NK-92 (cell line): Measurements from ENCODE around the gene SLC26A5.
"Not testable (repeated sequence)": the region's sequence is repeated elsewhere in the genome, so short reads cannot be mapped to it uniquely, and the experiment has no call there.

Experiments used
- DNase-seq: peaks from one replicate; lab custom pipeline; 2025; ENCODE audit not compliant: unreplicated experiment; lab: John Stamatoyannopoulos, UW

Gene SLC26A5

GRCh38 chr7:103405789-103406613 lies 40.0 kb downstream of the SLC26A5 start:
- DNase-seq = not testable (repeated sequence)

DNA sequence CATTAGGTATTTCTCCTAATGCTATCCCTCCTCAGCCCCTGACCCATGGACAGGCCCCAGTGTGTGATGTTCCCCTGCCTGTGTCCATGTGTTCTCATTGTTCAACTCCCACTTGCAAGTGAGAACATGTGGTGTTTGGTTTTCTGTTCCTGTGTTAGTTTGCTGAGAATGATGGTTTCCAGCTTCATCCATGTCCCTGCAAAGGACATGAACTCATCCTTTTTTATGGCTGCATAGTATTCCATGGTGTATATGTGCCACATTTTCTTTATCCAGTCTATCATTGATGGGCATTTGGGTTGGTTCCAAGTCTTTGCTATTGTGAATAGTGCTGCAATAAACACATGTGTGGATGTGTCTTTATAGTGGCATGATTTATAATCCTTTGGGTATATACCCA lies 46.3 kb downstream of the SLC26A5 start:
- not testable (repeated sequence) for DNase-seq

DNA sequence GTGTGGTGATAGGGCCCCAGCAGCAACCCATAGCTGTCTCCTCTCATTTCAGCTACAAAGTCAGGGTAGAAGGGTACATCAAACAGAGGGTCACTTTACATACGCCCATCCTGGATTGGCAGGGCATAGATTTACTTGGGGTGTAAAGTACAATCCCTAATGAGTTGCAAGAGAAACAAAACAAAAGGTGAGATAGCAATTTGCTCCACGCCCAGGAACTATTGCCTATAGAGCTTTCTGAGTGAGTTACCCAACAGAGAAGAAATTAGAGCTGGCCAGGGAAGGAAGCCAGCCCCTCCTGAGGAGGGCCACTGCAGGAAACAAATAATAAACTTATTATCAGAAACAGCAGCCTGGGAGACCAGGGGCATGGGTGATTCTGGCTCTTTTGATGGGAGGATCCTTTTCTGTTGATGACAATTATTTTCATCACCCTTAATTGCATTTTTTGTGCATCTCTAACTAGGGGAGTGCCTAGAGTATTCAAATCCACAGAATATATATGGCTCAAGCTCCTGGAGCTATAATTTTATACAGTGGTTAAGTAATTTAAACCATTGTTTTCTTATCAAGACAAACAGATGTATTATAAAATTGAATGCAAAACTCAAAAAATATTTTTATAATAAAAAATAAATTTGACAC lies 47.4 kb downstream of the SLC26A5 start:
- DNase-seq = no peak

- no peak for DNase-seq
These were observed 49.5 kb downstream of the SLC26A5 start for GRCh38 chr7:103396471-103396870.

GRCh38 chr7:103395071-103395470 lies 50.9 kb downstream of the SLC26A5 start:
- DNase-seq = no peak

GRCh38 chr7:103394566-103394965 lies 51.4 kb downstream of the SLC26A5 start:
- DNase-seq = no peak

DNA sequence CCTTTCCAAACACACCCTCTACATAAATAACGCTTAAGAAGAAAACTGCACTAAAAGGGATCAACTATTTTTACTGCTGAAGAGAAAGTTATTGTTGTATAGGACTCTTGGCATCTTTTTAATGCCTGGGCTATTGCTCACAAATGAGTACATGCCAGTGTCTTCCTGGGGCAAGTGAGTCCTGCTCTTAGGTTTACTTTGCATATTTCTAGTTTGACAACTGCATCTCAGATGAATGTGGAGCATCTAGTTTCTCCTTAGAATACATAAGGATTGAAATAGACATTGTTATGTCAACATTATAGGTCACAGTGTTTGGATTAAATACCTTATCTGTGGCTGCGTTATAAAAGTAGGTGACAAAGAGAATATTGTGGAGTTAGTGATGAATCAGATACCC lies 54.0 kb downstream of the SLC26A5 start:
- DNase-seq = no peak

DNA sequence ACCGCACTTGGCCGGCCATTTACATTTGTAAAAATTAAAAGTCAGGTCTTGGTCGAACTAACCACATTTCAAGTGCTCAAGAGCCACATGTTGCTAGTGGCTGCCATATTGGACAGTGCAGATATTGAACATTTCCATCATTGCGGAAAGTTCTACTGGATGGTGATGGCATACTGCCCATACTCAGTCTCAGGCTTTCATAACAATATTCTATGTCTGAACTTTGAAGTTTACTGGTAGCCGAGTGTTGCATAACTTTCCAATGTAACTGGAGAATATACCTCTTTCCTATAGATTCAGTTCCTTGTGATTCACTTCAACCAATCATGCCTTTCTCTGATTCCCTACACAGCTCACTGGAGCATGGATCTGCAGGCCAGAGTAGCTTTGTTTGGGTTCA lies 54.9 kb downstream of the SLC26A5 start:
- DNase-seq = no peak

DNA sequence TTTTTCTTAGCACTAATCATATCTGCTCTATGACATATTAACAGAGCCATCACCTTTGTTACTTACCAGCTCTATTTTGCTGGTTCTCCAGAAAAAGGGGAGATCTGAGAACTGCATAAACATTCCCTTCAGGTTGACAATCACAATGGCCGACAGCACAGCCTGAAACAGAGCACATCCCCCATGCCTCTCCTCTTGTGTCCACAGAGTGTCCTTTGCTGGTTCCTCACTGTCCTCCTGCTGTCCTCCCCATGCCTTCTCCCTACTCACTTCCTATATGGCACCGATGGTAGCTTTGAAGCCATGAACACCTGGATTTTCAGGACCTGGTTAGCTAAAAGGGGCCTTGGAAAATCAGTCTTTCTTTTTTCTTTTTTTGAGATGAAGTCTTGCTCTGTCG lies 56.7 kb downstream of the SLC26A5 start:
- DNase-seq = no peak

GRCh38 chr7:103388469-103389140 lies 57.4 kb downstream of the SLC26A5 start:
- DNase-seq = no peak

DNA sequence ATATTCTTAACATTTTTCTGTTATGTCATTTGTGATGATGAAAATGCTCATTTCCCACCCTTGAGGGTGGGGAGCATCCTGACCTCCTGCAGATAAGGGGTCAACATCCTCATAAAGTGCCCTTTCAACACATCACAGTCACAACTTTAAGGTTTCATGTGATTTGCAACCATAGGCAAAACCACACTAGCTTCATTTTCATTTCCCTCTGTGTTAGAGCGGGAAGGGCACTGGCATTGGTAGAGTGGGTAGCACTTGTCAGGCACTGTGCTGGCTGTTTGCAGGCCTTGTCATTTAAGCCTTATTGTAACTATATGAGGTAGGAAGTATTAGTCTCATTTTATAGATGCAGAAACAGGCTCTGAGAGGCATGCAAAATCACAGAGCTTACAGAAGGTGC lies 58.8 kb downstream of the SLC26A5 start:
- no peak for DNase-seq

GRCh38 chr7:103382032-103382402 lies 64.0 kb downstream of the SLC26A5 start:
- DNase-seq = no peak

DNA sequence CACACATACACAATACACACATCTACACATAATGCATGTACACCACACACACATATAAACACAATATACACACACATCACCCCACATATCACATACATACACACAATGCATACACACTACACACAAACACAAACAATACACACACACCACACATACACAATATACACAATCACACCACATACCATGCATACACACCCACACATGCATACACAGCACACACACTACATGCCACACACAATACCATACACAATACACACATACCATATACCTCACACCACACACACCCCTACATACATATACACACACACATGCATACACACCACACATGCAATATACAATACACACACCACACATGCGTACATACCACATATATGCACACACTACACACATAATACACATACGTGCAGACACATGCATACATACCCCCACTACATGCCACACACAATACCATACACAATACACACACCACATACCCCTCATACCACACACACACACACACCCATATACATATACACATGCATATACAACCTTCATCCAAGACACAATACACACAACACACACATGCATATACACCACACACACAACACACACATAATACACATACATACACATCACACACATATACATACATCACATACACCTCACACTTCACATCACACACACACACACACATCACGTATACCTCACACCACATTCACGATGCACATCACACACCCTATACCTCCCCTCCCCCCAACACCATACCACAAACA lies 64.6 kb downstream of the SLC26A5 start:
- DNase-seq = no peak

GRCh38 chr7:103380395-103381191 lies 65.4 kb downstream of the SLC26A5 start:
- DNase-seq = no peak

GRCh38 chr7:103379270-103379975 lies 66.6 kb downstream of the SLC26A5 start:
- DNase-seq = no peak

DNA sequence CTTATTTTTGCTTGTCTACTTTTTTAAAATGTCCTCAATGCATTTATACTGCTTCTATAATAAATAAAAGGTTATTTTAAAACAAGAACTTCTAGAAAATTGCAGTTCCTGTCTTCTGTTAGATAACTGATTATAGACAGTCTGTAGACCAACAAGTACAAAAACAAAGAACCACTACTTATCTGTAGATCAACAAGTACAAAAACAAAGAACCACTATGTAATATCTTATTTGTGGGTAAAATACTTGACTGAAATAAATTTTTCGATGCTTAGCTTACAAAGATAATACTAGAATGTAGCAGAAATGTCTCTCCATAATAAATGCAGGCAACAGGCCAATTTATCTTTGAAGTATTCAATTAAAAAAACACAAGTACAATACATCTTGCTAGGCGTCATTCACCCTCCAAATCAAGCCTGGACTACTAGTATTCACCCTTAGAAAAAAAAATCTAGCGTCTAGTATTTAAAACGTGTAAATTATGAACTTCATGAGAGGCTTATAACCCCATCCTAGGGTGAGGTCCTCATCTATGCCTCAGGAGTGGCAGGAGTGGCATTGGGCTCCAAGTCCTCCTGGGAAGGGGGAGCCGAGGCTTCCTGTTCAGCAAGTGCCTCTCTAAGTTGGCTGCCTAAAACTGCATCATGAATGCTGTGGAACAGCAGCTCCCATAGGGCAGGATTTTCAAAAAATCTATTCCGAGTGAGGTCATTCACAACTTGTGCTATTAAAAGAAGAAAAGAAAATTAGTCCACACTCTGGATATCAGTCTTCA lies 72.0 kb downstream of the SLC26A5 start:
- DNase-seq = no peak

GRCh38 chr7:103369432-103369831 lies 76.6 kb downstream of the SLC26A5 start:
- DNase-seq = no peak

DNA sequence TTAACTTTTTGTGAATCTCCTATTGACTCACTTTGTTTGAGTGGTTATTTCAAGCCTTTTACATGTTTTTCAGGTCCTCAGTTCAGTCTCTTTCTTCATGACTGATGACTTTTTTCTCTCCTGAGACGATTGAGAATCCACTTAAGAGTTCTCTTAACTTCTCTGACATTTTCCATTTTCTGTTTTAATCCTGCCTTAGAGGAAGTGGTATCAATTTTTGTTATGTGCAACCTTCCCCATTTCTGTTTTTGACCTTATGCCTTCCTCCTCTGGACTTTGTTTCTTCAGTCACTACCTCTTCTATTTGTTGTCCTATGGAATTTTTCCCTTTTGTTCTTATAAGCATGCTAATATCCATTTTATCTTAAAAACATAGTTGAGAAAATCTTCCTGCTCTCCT lies 96.2 kb downstream of the SLC26A5 start:
- DNase-seq = no peak

DNA sequence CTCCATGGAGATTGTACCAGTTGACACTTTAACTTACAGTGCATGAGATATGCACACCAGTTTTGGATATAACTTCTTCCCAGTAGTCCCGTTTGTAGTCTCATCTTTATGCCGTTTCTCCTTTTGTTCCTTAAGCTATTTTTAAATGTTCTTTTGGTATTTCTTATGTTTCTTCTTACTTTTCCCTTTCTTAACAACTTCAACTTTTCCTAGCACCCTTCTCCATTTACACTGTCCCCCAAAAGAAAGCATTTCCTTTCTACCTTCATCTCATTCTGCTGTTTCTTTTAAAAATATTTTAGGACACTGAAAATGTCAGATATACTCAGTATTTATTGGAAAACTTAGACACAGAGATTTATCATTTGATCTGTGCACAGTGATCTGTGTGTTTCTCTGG lies 97.0 kb downstream of the SLC26A5 start:
- no peak for DNase-seq
